Natural killer cell (primary cell): Measurements from ENCODE around the gene DGUOK. TPM values are rescaled to one million over a fixed set of nuclear protein-coding genes. Genes with fewer than 3 reads are reported as not detected.

ENCODE experiments used
- ATAC-seq, 3 donors: fragments of 150-1000 bp in 2 of 3; fragments of 200-7000 bp in 1 of 3; cut with Tn5 transposase; 1 replicate in 1 of 3; 2 replicates in 2 of 3; pipeline ENCODE4 v1.10.0; 2021; ENCODE audit warnings: mild to moderate bottlenecking in 2 of 3, moderate library complexity in 2 of 3
- DNase-seq, 2 donors: peaks; one replicate each; pipeline versions ENCODE4 v3.0.0 to v3.0.0-alpha.2; 2013 to 2021; ENCODE audit warnings: mixed read lengths in 1 of 2
- H3K27ac ChIP-seq: one replicate; pipeline ENCODE4 v1.5.1; 2013; ENCODE audit warnings: mild to moderate bottlenecking, low read length
- H3K27me3 ChIP-seq: one replicate; pipeline ENCODE4 v1.6.1; 2013; ENCODE audit warnings: low read length; ENCODE audit not compliant: control insufficient read depth, insufficient read depth
- H3K36me3 ChIP-seq: one replicate; pipeline ENCODE4 v1.6.1; 2013; ENCODE audit warnings: low read length; ENCODE audit not compliant: control insufficient read depth, insufficient read depth
- H3K4me1 ChIP-seq: one replicate; pipeline ENCODE4 v1.6.1; 2013; ENCODE audit warnings: low read length; ENCODE audit not compliant: control insufficient read depth, insufficient read depth
- H3K4me3 ChIP-seq: one replicate; pipeline ENCODE4 v1.5.1; 2013; ENCODE audit warnings: low read length
- H3K9me3 ChIP-seq: one replicate; pipeline ENCODE4 v1.6.1; 2013; ENCODE audit warnings: low read length; ENCODE audit not compliant: control insufficient read depth, insufficient read depth
- H3K27ac Mint-ChIP-seq, 2 donors: one replicate each; pipeline ENCODE4 v1.8.0; 2022; ENCODE audit warnings: mild to moderate bottlenecking in 2 of 2, mixed read lengths in 2 of 2, moderate library complexity in 1 of 2
- H3K27me3 Mint-ChIP-seq, 2 donors: one replicate each; pipeline ENCODE4 v1.8.0; 2022; ENCODE audit warnings: low read depth in 2 of 2, mixed read lengths in 2 of 2
- H3K36me3 Mint-ChIP-seq: one replicate; pipeline ENCODE4 v1.8.0; 2022; ENCODE audit warnings: mixed read lengths
- H3K4me1 Mint-ChIP-seq, 2 donors: one replicate each; pipeline ENCODE4 v1.8.0; 2022; ENCODE audit warnings: mixed read lengths in 2 of 2
- H3K4me3 Mint-ChIP-seq: one replicate; pipeline ENCODE4 v1.8.0; 2022; ENCODE audit warnings: mild to moderate bottlenecking, moderate library complexity, mixed read lengths
- H3K9me3 Mint-ChIP-seq, 2 donors: one replicate each; pipeline ENCODE4 v1.8.0; 2022; ENCODE audit warnings: mixed read lengths in 2 of 2
- CTCF ChIP-seq: fragments of 200-600 bp; IDR thresholded peaks from one replicate; pipeline ENCODE4 v1.8.0; 2022; ENCODE audit warnings: antibody characterized with exemption
- whole genome bisulfite sequencing: methylation state at CpG from one replicate; pipeline ENCODE4 v1.1.7; 2013; ENCODE audit warnings: missing lambda C conversion rate; ENCODE audit not compliant: insufficient coverage; 5-methylcytosine and 5-hydroxymethylcytosine counted together
- intact Hi-C: fragments of 100-400 bp; cut with micrococcal nuclease; formaldehyde crosslinking; loops from one replicate; pipeline ENCODE4 v1.14.2; 2022
- total RNA-seq, 4 donors: library from RNA; stranded (reverse); fragments of 120-200 nt in 1 of 4; gene quantifications; one replicate each; pipeline versions ENCODE4 v1.2.3 to v1.2.4, GENCODE V29; 2013 to 2022

DGUOK gene
- total RNA-seq, 3 donors from 2014 or later (not counting 1 experiment from before 2014, with no cell fraction given), result 47.6 to 56.8 (median 54.8) TPM

GRCh38 chr2:73896362-73897239, 30.1 kb upstream of the DGUOK start:
- intact Hi-C loops, result loop anchor here (5.0 kb wide), 1 partner anchor 41 kb away; no protein-coding TSS in a partner anchor
- peaks cover 0 to 3% of the 10 kb centered on the region in 2 donors for H3K27me3 Mint-ChIP-seq
- Histone ChIP-seq H3K9me3 (no peaks in the 10 kb centered on the region), H3K4me1 (peaks cover 22% of the 10 kb centered on the region), H3K27ac (peak overlapping the region; percentile 79), H3K36me3 (no peaks in the 10 kb centered on the region), H3K27me3 (no peaks in the 10 kb centered on the region), H3K4me3 (no peak overlapping the region)
- TF ChIP-seq CTCF, result no peak
- peak overlapping the region; percentile 72 for H3K4me3 Mint-ChIP-seq
- H3K4me1 Mint-ChIP-seq, result peaks cover 31% of the 10 kb centered on the region in 2 donors
- H3K36me3 Mint-ChIP-seq, result no peaks in the 10 kb centered on the region
- ATAC-seq (peak; percentile 76 to 92 (median 88)), DNase-seq (peak; percentile 25 to 63)
- H3K9me3 Mint-ChIP-seq, result no peaks in the 10 kb centered on the region
- peak overlapping the region; percentile 83 to 97 for H3K27ac Mint-ChIP-seq
- WGBS, result 18% methylated on average over 15 of the region's 15 CpGs

- Mint-ChIP-seq H3K36me3 (no peaks in the 10 kb centered on the region), H3K27me3 (peaks cover 0 to 5% of the 10 kb centered on the region in 2 donors), H3K4me1 (peaks cover 31% of the 10 kb centered on the region in 2 donors), H3K27ac (peak overlapping the region; percentile 83 to 97), H3K4me3 (no peak overlapping the region), H3K9me3 (no peaks in the 10 kb centered on the region)
- no peak for TF ChIP-seq CTCF
- DNase-seq (no peak), ATAC-seq (peak in 2 of 3 donors; percentile 2 to 7)
- intact Hi-C loops, result loop anchor here (5.0 kb wide), 1 partner anchor 40 kb away; no protein-coding TSS in a partner anchor
- Histone ChIP-seq H3K4me1 (peaks cover 22% of the 10 kb centered on the region), H3K4me3 (no peak overlapping the region), H3K27ac (peak overlapping the region; percentile 79), H3K9me3 (no peaks in the 10 kb centered on the region), H3K27me3 (no peaks in the 10 kb centered on the region), H3K36me3 (no peaks in the 10 kb centered on the region)
- 80% methylated on average over 4 of the region's 4 CpGs for WGBS
Observed at GRCh38 chr2:73897240-73897583, 29.5 kb upstream of the DGUOK start.

GRCh38 chr2:73897934-73898333, 28.7 kb upstream of the DGUOK start:
- H3K27ac Mint-ChIP-seq, result no peak overlapping the region
- Histone ChIP-seq H3K27ac (no peak overlapping the region), H3K4me3 (no peak overlapping the region), H3K27me3 (no peaks in the 10 kb centered on the region), H3K36me3 (no peaks in the 10 kb centered on the region), H3K4me1 (peaks cover 22% of the 10 kb centered on the region), H3K9me3 (no peaks in the 10 kb centered on the region)
- H3K27me3 Mint-ChIP-seq, result peaks cover 0 to 10% of the 10 kb centered on the region in 2 donors
- WGBS, result 79% methylated on average over 6 of the region's 6 CpGs
- DNase-seq (no peak), ATAC-seq (no peak)
- no peaks in the 10 kb centered on the region for H3K36me3 Mint-ChIP-seq
- H3K4me1 Mint-ChIP-seq, result peaks cover 31% of the 10 kb centered on the region in 2 donors
- H3K9me3 Mint-ChIP-seq, result no peaks in the 10 kb centered on the region
- TF ChIP-seq CTCF, result no peak
- H3K4me3 Mint-ChIP-seq, result no peak overlapping the region
- intact Hi-C loops, result loop anchor here (5.0 kb wide), 1 partner anchor 39 kb away; no protein-coding TSS in a partner anchor
